Measurements from ENCODE around the gene HSPA9. TPM values are rescaled to one million over a fixed set of nuclear protein-coding genes. Genes with fewer than 3 reads are reported as not detected.

Gene HSPA9
- total and polyA plus RNA-seq, 7 donors = 75.1 to 244 (median 148) TPM

DNA sequence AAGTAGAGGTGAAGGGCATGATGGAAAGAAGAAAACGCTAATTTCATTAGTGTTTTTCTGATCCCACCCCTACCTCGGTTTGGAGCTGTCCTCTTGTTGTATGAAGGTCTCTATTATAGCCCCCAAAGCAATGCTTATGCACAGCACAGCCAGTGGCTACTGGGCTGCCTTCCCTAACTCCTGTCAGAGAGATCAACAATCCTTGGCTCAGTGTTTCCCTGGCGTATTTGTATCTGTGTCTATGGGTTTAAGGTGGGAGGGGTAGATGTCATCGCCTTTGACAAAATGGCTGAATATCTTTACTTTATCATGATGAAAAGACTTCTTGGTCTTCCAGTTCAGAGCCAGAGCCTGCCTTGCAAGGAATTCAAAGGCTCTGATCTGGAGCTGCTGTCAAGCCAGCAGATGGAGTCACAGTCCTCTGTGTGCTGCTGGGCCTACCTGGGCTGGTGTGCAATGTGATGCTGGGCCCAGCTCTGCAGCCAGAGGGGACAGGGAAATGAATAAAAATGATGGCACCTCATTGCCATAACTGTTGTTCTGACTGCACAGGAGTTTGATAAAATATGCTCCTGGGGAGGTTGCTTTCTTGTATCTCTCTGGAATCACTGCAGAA is 20.1 kb upstream of the HSPA9 start:
- Histone ChIP-seq H3K27ac (no peak overlapping the region), H3K4me3 (no peak overlapping the region), H3K27me3 (no peaks in the 10 kb centered on the region), H3K36me3 (no peaks in the 10 kb centered on the region), H3K4me1 (no peaks in the 10 kb centered on the region), H3K9me3 (no peaks in the 10 kb centered on the region)
- no peak for DNase-seq
- intact Hi-C loops (cut with DNase I) = no loop called here
- 83 to 95% methylated on average over 4 of the region's 4 CpGs for WGBS, 2 donors
- TF ChIP-seq POLR2A (IDR thresholded peaks at IDR 0.05) = no peak
- TF ChIP-seq, protein P1, sequence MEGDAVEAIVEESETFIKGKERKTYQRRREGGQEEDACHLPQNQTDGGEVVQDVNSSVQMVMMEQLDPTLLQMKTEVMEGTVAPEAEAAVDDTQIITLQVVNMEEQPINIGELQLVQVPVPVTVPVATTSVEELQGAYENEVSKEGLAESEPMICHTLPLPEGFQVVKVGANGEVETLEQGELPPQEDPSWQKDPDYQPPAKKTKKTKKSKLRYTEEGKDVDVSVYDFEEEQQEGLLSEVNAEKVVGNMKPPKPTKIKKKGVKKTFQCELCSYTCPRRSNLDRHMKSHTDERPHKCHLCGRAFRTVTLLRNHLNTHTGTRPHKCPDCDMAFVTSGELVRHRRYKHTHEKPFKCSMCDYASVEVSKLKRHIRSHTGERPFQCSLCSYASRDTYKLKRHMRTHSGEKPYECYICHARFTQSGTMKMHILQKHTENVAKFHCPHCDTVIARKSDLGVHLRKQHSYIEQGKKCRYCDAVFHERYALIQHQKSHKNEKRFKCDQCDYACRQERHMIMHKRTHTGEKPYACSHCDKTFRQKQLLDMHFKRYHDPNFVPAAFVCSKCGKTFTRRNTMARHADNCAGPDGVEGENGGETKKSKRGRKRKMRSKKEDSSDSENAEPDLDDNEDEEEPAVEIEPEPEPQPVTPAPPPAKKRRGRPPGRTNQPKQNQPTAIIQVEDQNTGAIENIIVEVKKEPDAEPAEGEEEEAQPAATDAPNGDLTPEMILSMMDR (IDR thresholded peaks at IDR 0.05) = peak in 1 of 4 experiments; percentile 13

DNA sequence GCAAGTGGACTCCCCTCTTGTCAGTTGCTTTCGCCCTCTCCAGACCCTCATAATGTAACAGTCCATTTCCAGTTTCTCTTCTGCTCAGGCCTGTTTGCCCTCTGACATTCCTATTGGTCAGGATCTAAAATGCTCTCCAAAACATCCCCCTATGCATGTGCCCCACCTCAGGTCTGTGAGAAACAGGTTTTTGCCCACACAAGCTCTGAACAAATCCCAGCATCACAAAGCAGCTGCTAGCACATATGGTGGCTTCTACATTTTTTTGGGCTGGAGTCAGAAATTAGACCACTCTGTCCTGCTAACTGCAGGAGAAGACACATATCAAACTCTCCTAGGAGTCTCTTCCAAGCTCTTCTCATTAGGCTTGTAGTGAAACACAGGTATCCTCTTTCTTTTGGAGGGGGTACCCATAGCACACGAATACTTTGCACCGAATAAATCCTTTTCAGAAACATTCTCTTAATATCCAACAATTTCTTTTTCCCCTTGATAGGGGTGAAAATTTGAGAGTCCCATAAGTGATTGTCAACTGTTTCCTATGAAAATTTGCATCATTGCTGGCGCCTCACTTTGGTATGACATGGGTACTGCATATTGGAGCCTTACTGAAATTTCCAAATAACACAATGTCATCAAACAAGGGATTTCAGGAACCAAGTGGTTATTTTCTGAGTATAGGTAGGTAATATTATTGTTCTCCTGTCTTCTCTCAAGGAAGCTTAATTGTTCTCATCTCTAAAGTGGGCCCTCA is 19.3 kb upstream of the HSPA9 start:
- no peak for DNase-seq
- 96 to 98% methylated on average over 4 of the region's 4 CpGs for WGBS, 2 donors
- no peak for TF ChIP-seq POLR2A (IDR thresholded peaks at IDR 0.05)
- TF ChIP-seq EP300 (IDR thresholded peaks at IDR 0.05) = no peak
- TF ChIP-seq, protein P1 (IDR thresholded peaks at IDR 0.05) = no peak
- TF ChIP-seq POLR2AphosphoS5 (IDR thresholded peaks at IDR 0.05) = no peak
- no peaks in the 10 kb centered on the region for H3K27me3 ChIP-seq
- no peak overlapping the region for H3K27ac ChIP-seq
- no peak overlapping the region for H3K4me3 ChIP-seq
- H3K36me3 ChIP-seq = no peaks in the 10 kb centered on the region
- no peaks in the 10 kb centered on the region for H3K9me3 ChIP-seq
- no peaks in the 10 kb centered on the region for H3K4me1 ChIP-seq
- intact Hi-C loops (cut with DNase I) = no loop called here

GRCh38 chr5:138588013-138588788 is 13.0 kb upstream of the HSPA9 start:
- H3K9me3 ChIP-seq = no peaks in the 10 kb centered on the region
- WGBS, 2 donors = 62 to 88% methylated on average over 2 of the region's 2 CpGs
- no peak overlapping the region for H3K27ac ChIP-seq
- no peak for TF ChIP-seq EP300 (IDR thresholded peaks at IDR 0.05)
- TF ChIP-seq POLR2A (IDR thresholded peaks at IDR 0.05) = no peak
- no peak for TF ChIP-seq POLR2AphosphoS5 (IDR thresholded peaks at IDR 0.05)
- TF ChIP-seq, protein P1 (IDR thresholded peaks at IDR 0.05) = no peak
- no peaks in the 10 kb centered on the region for H3K27me3 ChIP-seq
- intact Hi-C loops (cut with DNase I) = no loop called here
- DNase-seq = no peak
- no peak overlapping the region for H3K4me3 ChIP-seq
- no peaks in the 10 kb centered on the region for H3K36me3 ChIP-seq
- H3K4me1 ChIP-seq = no peaks in the 10 kb centered on the region

GRCh38 chr5:138585157-138585556 is 10.0 kb upstream of the HSPA9 start:
- TF ChIP-seq EP300 (IDR thresholded peaks at IDR 0.05) = no peak
- no peak for TF ChIP-seq POLR2A (IDR thresholded peaks at IDR 0.05)
- TF ChIP-seq, protein P1 (IDR thresholded peaks at IDR 0.05) = no peak
- TF ChIP-seq POLR2AphosphoS5 (IDR thresholded peaks at IDR 0.05) = no peak
- Histone ChIP-seq H3K4me1 (no peaks in the 10 kb centered on the region), H3K27me3 (no peaks in the 10 kb centered on the region), H3K36me3 (no peaks in the 10 kb centered on the region), H3K9me3 (no peaks in the 10 kb centered on the region), H3K4me3 (no peak overlapping the region), H3K27ac (no peak overlapping the region)
- intact Hi-C loops (cut with DNase I) = no loop called here
- DNase-seq = no peak

Measured in sigmoid colon (tissue), 7 donors.